Measurements from ENCODE around the gene C1orf116.

DNA sequence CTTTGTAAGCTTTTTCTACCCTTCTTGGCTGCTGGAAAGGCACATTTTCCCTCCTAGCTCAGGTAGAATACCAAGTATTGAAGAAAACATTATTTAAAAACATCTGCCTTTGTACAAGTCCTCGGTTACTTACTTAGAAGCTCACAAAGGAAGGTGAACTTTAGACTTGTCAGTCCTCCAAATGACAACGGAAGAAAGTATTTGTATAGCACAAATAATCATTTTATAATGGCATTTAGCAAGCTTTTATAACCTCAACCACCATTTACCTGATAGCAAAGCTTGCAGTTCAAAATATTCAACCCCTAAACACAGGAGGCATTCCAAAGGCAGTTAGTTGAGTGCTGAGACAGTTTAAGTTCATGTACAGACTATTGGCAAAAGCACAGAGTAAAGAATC is 59.8 kb downstream of the C1orf116 start:
- TF ChIP-seq EP300 (IDR thresholded peaks at IDR 0.05; ENCODE audit: borderline replicate concordance) (no peak), NFIC (IDR thresholded peaks at IDR 0.05) (no peak), EGR1 (IDR thresholded peaks at IDR 0.05) (no peak)
- TF ChIP-seq, protein P1, sequence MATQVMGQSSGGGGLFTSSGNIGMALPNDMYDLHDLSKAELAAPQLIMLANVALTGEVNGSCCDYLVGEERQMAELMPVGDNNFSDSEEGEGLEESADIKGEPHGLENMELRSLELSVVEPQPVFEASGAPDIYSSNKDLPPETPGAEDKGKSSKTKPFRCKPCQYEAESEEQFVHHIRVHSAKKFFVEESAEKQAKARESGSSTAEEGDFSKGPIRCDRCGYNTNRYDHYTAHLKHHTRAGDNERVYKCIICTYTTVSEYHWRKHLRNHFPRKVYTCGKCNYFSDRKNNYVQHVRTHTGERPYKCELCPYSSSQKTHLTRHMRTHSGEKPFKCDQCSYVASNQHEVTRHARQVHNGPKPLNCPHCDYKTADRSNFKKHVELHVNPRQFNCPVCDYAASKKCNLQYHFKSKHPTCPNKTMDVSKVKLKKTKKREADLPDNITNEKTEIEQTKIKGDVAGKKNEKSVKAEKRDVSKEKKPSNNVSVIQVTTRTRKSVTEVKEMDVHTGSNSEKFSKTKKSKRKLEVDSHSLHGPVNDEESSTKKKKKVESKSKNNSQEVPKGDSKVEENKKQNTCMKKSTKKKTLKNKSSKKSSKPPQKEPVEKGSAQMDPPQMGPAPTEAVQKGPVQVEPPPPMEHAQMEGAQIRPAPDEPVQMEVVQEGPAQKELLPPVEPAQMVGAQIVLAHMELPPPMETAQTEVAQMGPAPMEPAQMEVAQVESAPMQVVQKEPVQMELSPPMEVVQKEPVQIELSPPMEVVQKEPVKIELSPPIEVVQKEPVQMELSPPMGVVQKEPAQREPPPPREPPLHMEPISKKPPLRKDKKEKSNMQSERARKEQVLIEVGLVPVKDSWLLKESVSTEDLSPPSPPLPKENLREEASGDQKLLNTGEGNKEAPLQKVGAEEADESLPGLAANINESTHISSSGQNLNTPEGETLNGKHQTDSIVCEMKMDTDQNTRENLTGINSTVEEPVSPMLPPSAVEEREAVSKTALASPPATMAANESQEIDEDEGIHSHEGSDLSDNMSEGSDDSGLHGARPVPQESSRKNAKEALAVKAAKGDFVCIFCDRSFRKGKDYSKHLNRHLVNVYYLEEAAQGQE (IDR thresholded peaks at IDR 0.05; ENCODE audit: low read depth) = no peak
- TF ChIP-seq, protein P2, sequence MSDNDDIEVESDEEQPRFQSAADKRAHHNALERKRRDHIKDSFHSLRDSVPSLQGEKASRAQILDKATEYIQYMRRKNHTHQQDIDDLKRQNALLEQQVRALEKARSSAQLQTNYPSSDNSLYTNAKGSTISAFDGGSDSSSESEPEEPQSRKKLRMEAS (IDR thresholded peaks at IDR 0.05) = no peak

Data from Ishikawa (cell line).